ENCODE results near the gene DAZAP2. TPM values are rescaled to one million over a fixed set of nuclear protein-coding genes. Genes with fewer than 3 reads are reported as not detected.
"Not testable (repeated sequence)": the region's sequence is repeated elsewhere in the genome, so short reads cannot be mapped to it uniquely, and the experiment has no call there.

The DAZAP2 gene
- total RNA-seq, 1 donor from 2014 or later = 209 TPM

DNA sequence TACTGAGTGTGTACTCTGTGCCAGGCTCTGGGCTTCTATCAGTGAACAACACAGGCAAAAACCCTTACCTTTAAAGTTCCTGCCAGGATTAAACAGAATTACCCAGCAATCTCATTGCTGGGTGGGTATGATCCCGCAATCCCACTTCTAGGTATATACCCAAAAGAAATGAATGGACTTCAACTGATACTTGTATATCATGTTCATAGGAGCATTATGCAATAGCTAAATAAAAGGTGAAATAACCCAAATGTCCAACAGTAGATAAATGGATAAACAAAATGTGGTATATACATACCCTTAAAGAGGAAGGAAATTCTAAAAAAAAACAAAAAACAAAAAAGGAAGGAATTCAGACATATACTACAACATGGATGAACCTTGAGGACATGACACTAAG lies 14.7 kb downstream of the DAZAP2 start:
- Mint-ChIP-seq H3K4me3 (no peak overlapping the region), H3K9me3 (no peaks in the 10 kb centered on the region), H3K4me1 (peaks cover 5% of the 10 kb centered on the region), H3K36me3 (ENCODE audit: low read depth) (peaks cover 35% of the 10 kb centered on the region), H3K27ac (no peak overlapping the region), H3K27me3 (no peaks in the 10 kb centered on the region)
- ChIA-PET POLR2A (interaction anchor here (1.0 to 1.3 kb wide), 3 partner anchors 9 to 36 kb away, joined by 5 to 11 read pairs (median 6); partner anchors contain the start of genes DAZAP2 and POU6F1), CTCF (interaction anchor here (1.1 to 2.0 kb wide), 2 partner anchors 10 to 88 kb away, joined by 3 to 8 read pairs; no protein-coding TSS in a partner anchor)
- intact Hi-C loops (cut with micrococcal nuclease) = no loop called here
- ATAC-seq (ENCODE audit: low read depth) (no peak), DNase-seq (no peak)
- TF ChIP-seq, protein P1, sequence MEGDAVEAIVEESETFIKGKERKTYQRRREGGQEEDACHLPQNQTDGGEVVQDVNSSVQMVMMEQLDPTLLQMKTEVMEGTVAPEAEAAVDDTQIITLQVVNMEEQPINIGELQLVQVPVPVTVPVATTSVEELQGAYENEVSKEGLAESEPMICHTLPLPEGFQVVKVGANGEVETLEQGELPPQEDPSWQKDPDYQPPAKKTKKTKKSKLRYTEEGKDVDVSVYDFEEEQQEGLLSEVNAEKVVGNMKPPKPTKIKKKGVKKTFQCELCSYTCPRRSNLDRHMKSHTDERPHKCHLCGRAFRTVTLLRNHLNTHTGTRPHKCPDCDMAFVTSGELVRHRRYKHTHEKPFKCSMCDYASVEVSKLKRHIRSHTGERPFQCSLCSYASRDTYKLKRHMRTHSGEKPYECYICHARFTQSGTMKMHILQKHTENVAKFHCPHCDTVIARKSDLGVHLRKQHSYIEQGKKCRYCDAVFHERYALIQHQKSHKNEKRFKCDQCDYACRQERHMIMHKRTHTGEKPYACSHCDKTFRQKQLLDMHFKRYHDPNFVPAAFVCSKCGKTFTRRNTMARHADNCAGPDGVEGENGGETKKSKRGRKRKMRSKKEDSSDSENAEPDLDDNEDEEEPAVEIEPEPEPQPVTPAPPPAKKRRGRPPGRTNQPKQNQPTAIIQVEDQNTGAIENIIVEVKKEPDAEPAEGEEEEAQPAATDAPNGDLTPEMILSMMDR (IDR thresholded peaks at IDR 0.05) = no peak

DNA sequence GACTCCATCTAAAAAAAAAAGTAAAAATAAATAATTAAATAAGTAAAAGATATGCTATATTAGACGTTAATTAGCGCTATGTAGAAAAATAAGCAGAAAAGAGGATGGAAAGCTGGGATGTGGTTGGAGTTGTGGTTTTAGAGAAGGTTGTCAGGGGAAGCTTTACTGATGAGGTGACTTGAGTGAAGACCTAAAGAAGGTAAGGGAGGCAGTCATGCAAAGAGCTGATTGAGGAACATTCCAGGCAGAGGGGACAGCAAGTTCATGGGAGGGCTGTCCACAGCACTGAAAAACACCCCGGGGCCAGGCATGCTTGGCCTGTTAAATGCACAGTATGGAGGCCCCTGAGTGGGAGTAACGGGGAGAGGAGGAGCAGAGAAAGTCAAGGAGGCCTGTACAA lies 15.9 kb downstream of the DAZAP2 start:
- H3K27me3 Mint-ChIP-seq = no peaks in the 10 kb centered on the region
- no peaks in the 10 kb centered on the region for H3K9me3 Mint-ChIP-seq
- H3K36me3 Mint-ChIP-seq (ENCODE audit: low read depth) = peaks cover 28% of the 10 kb centered on the region
- no peak for DNase-seq
- no peak overlapping the region for H3K27ac Mint-ChIP-seq
- POLR2A ChIA-PET = no interaction called here
- intact Hi-C loops (cut with micrococcal nuclease) = no loop called here
- no peak overlapping the region for H3K4me3 Mint-ChIP-seq
- peaks cover 3% of the 10 kb centered on the region for H3K4me1 Mint-ChIP-seq
- CTCF ChIA-PET = interaction anchor here (1.0 kb wide), 1 partner anchor 278 kb away, joined by 3 read pairs; no protein-coding TSS in a partner anchor
- no peak for ATAC-seq (ENCODE audit: low read depth)
- TF ChIP-seq, protein P1 (IDR thresholded peaks at IDR 0.05) = no peak

DNA sequence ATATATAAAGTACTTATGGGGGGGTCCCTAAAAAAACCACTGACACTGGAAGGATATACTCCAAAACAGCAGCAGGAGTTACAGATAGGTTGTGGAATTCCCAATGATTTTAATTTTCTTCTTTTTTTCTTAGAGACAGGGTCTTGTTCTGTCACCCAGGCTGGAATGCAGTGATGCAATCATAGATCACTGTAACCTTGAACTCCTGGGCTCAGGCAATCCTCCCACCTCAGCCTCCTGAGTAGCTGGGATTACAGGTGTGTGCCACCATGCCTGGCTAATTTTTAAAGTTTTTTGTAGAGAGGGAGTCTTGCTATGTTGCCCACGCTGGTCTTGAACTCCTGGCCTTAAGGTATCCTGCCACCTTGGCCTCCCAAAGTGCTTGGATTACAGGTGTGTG lies 21.0 kb downstream of the DAZAP2 start:
- H3K9me3 Mint-ChIP-seq; H3K27me3 Mint-ChIP-seq; H3K4me3 Mint-ChIP-seq; H3K27ac Mint-ChIP-seq; POLR2A ChIA-PET; intact Hi-C loops (cut with micrococcal nuclease); ATAC-seq (ENCODE audit: low read depth); DNase-seq: not testable (repeated sequence)
- H3K36me3 Mint-ChIP-seq (ENCODE audit: low read depth) = peaks cover 19% of the 10 kb centered on the region
- CTCF ChIA-PET = interaction anchor here (1.2 kb wide), 1 partner anchor 82 kb away, joined by 3 read pairs; no protein-coding TSS in a partner anchor
- H3K4me1 Mint-ChIP-seq = peaks cover 11% of the 10 kb centered on the region

DNA sequence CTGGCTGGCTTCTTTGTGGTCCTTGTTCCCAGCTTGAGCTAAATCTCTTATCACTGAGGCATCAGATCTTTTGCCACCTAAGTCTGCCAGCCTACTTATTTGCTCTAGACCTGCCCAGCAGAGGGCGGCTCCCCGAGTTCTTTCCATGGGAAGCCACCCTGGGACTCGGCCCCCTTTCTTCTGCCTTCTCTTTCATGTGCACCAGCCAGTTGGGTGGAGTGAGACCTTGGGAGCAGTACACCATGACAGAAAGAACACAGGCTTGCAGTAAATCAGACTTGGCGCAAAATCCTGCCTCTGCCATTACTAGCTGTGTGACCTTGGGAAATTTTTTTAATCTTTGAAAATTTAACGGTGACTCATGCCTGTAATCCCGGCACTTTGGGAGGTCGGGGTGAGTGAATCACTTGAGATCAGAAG lies 24.1 kb downstream of the DAZAP2 start:
- H3K4me1 Mint-ChIP-seq = peaks cover 21% of the 10 kb centered on the region
- peaks cover 12% of the 10 kb centered on the region for H3K36me3 Mint-ChIP-seq (ENCODE audit: low read depth)
- POLR2A ChIA-PET = interaction anchor here (0.6 to 2.0 kb wide), 4 partner anchors 20 to 78 kb away, joined by 3 to 8 read pairs (median 5); partner anchors contain the start of gene DAZAP2
- H3K9me3 Mint-ChIP-seq = no peaks in the 10 kb centered on the region
- no peak overlapping the region for H3K27ac Mint-ChIP-seq
- TF ChIP-seq, protein P1 (IDR thresholded peaks at IDR 0.05) = no peak
- CTCF ChIA-PET = interaction anchor here (0.8 to 4.3 kb wide), 11 partner anchors 7 to 269 kb away, joined by 3 to 67 read pairs (median 3); partner anchors contain the start of genes POU6F1 and SMAGP
- DNase-seq (no peak), ATAC-seq (ENCODE audit: low read depth) (peak; percentile 55)
- no peaks in the 10 kb centered on the region for H3K27me3 Mint-ChIP-seq
- no peak overlapping the region for H3K4me3 Mint-ChIP-seq
- intact Hi-C loops (cut with micrococcal nuclease) = loop anchor here (1.0 kb wide), 1 partner anchor 79 kb away; no protein-coding TSS in a partner anchor

DNA sequence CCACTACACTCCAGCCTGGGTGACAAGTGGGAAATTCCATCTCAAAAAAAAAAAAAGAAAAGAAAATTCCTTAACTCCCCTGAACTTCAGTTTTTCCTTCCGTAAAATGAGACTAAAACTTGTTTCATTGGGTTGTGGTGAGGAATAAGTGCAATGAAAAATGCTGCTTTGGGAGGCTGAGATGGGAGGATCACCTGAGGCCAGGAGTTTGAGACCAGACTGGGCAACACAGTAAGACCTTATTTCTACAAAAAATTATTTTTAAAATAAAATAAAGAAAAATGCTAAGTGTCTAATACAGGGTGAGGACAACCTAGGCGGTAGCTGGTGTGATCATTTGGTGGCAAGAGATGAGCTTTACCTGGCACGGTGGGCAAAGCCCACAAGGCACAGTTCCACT lies 24.7 kb downstream of the DAZAP2 start:
- TF ChIP-seq, protein P1 (IDR thresholded peaks at IDR 0.05) = no peak
- CTCF ChIA-PET = interaction anchor here (1.2 to 4.3 kb wide), 4 partner anchors 11 to 269 kb away, joined by 3 to 67 read pairs (median 6); no protein-coding TSS in a partner anchor
- no peak overlapping the region for H3K27ac Mint-ChIP-seq
- H3K4me1 Mint-ChIP-seq = peaks cover 21% of the 10 kb centered on the region
- no peak overlapping the region for H3K4me3 Mint-ChIP-seq
- ATAC-seq (ENCODE audit: low read depth) (no peak), DNase-seq (no peak)
- POLR2A ChIA-PET = interaction anchor here (0.6 to 2.0 kb wide), 3 partner anchors 25 to 77 kb away, joined by 3 to 8 read pairs (median 6); partner anchors contain the start of gene DAZAP2
- intact Hi-C loops (cut with micrococcal nuclease) = no loop called here
- H3K36me3 Mint-ChIP-seq (ENCODE audit: low read depth) = peaks cover 12% of the 10 kb centered on the region
- H3K27me3 Mint-ChIP-seq = no peaks in the 10 kb centered on the region
- no peaks in the 10 kb centered on the region for H3K9me3 Mint-ChIP-seq
